ENCODE results near the gene NR3C2.

- TF ChIP-seq CTCF (IDR thresholded peaks at IDR 0.05): no peak
- TF ChIP-seq SIN3A (IDR thresholded peaks at IDR 0.05; ENCODE audit: borderline replicate concordance, low read depth, low read length): no peak
- no peak for TF ChIP-seq RAD21 (IDR thresholded peaks at IDR 0.05; ENCODE audit: low read length)
- TF ChIP-seq ZBTB33 (IDR thresholded peaks at IDR 0.05; ENCODE audit: borderline replicate concordance, low read depth): no peak
- TF ChIP-seq EP300 (IDR thresholded peaks at IDR 0.05; ENCODE audit: borderline replicate concordance in 1 of 2, low read depth in 1 of 2, low read length in 1 of 2): no peak
- no peak for TF ChIP-seq CHD2 (IDR thresholded peaks at IDR 0.05; ENCODE audit: low read length, partially characterized antibody)
- TF ChIP-seq POLR2AphosphoS5 (IDR thresholded peaks at IDR 0.05; ENCODE audit: low read depth, low read length): no peak
- no peak for TF ChIP-seq REST (IDR thresholded peaks at IDR 0.05; ENCODE audit: low read depth, low read length)
- TF ChIP-seq TAF1 (IDR thresholded peaks at IDR 0.05; ENCODE audit: borderline replicate concordance, low read depth, low read length): no peak
Measured at GRCh38 chr4:148253768-148254167, 188.4 kb downstream of the NR3C2 start.

Data from SK-N-SH (cell line).